ENCODE data around the gene CARMIL1.
"Not testable (repeated sequence)": the region's sequence is repeated elsewhere in the genome, so short reads cannot be mapped to it uniquely, and the experiment has no call there.

Gene CARMIL1

DNA sequence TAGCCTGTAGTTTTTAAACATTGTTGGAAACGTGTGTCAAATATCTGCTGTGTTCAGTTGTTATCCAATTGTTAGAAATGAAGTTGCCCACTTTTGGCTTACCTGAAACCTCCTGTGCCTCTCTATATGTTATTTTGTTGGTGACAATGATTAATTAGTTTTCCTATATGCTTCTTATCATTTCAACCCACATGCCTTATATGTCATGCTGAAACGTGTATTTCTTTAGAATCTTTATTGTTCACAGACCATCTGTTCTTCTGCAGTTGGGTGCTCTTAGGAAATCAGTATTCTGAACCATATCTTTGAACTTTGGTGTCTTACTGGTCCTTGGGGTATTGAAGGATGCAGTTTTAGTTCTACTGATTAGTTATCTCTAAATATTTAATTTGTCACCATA lies 281.7 kb downstream of the CARMIL1 start:
- H3K27ac ChIP-seq (ENCODE audit: low read depth, low read length), result no peak overlapping the region
- H3K9ac ChIP-seq (ENCODE audit: low read length), result no peak overlapping the region
- no peaks in the 10 kb centered on the region for H3K36me3 ChIP-seq (ENCODE audit: insufficient read depth, low read length)
- H3K9me3 ChIP-seq (ENCODE audit: low read length), result no peaks in the 10 kb centered on the region
- H3K4me1 ChIP-seq (ENCODE audit: insufficient read depth, low read length), result no peaks in the 10 kb centered on the region
- no peaks in the 10 kb centered on the region for H3K27me3 ChIP-seq (ENCODE audit: control insufficient read depth in 1 of 2, insufficient read depth in 2 of 2, low read length in 2 of 2)
- H3K4me3 ChIP-seq (ENCODE audit: low read depth in 1 of 2, low read length in 2 of 2), result no peak overlapping the region

DNA sequence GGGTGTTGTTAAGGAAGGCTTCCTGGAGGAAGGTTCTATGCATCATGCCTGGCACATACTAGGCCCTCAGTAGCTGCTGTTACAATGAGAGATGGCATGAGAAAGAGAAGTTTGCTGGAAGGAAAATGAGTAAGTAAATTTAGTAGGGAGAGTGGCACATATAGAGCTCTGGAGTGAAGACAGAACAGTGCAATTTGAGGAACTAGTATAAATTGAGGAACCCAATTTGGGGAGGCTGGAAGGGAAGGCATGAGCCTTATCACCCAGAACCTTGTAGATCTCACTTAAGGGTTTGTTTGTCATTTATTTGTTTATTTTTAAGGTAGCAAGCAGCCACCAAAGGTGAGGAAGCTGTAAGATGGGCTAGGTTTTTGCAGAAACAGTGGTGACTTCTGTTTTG lies 285.8 kb downstream of the CARMIL1 start:
- Histone ChIP-seq H3K36me3 (ENCODE audit: insufficient read depth, low read length) (no peaks in the 10 kb centered on the region), H3K4me1 (ENCODE audit: insufficient read depth, low read length) (no peaks in the 10 kb centered on the region), H3K4me3 (ENCODE audit: low read depth in 1 of 2, low read length in 2 of 2) (no peak overlapping the region), H3K9me3 (ENCODE audit: low read length) (no peaks in the 10 kb centered on the region), H3K27ac (ENCODE audit: low read depth, low read length) (no peak overlapping the region), H3K27me3 (ENCODE audit: control insufficient read depth in 1 of 2, insufficient read depth in 2 of 2, low read length in 2 of 2) (no peaks in the 10 kb centered on the region), H3K9ac (ENCODE audit: low read length) (no peak overlapping the region)

DNA sequence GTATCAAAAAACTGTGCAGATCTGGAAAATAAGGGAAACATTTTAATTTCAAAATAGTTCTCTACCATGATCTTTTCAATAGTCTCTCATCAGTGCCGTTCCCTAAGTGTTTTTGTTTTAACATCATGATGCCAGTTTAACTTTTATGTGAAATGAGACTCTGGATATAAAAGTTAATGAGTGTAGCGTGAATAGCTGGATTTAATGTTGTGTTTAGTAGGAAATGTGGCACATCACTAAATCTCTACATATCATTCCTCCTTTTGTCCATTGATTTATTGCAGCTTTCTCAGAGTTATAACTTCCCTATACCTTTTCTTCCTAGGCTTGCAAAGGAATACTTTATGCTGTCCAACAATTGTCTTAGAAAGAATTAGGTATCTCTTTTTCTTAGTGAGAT lies 291.4 kb downstream of the CARMIL1 start:
- H3K9ac ChIP-seq (ENCODE audit: low read length), result no peak overlapping the region
- no peaks in the 10 kb centered on the region for H3K27me3 ChIP-seq (ENCODE audit: control insufficient read depth in 1 of 2, insufficient read depth in 2 of 2, low read length in 2 of 2)
- no peak overlapping the region for H3K27ac ChIP-seq (ENCODE audit: low read depth, low read length)

DNA sequence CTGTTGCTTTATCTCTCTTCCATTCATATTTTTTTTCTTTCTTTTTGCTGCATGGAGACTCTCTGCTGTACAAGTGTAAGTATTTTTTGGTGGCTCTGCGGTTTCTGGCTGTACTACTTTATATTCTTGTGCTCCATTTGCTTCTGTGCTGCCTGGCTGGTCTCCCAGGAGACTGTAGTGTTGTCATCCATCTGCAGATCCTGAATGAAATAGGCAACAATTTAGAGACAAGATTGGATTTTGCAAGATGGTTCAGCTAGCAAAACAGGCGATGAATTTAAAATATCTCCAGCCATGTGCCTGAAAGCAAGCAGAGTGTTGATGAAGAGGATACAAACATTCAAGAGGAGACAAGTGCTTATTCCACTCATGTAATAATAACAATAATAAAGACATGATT lies 297.7 kb downstream of the CARMIL1 start:
- Histone ChIP-seq H3K4me1 (ENCODE audit: insufficient read depth, low read length) (no peaks in the 10 kb centered on the region), H3K4me3 (ENCODE audit: low read depth in 1 of 2, low read length in 2 of 2) (no peak overlapping the region), H3K36me3 (ENCODE audit: insufficient read depth, low read length) (no peaks in the 10 kb centered on the region), H3K27me3 (ENCODE audit: control insufficient read depth in 1 of 2, insufficient read depth in 2 of 2, low read length in 2 of 2) (no peaks in the 10 kb centered on the region), H3K27ac (ENCODE audit: low read depth, low read length) (no peak overlapping the region), H3K9me3 (ENCODE audit: low read length) (no peaks in the 10 kb centered on the region), H3K9ac (ENCODE audit: low read length) (no peak overlapping the region)

More for the DNA sequence above, 291.4 kb downstream of the CARMIL1 start:
- Histone ChIP-seq H3K4me3 (ENCODE audit: low read depth in 1 of 2, low read length in 2 of 2) (no peak overlapping the region), H3K36me3 (ENCODE audit: insufficient read depth, low read length) (no peaks in the 10 kb centered on the region), H3K4me1 (ENCODE audit: insufficient read depth, low read length) (no peaks in the 10 kb centered on the region), H3K9me3 (ENCODE audit: low read length) (no peaks in the 10 kb centered on the region)

DNA sequence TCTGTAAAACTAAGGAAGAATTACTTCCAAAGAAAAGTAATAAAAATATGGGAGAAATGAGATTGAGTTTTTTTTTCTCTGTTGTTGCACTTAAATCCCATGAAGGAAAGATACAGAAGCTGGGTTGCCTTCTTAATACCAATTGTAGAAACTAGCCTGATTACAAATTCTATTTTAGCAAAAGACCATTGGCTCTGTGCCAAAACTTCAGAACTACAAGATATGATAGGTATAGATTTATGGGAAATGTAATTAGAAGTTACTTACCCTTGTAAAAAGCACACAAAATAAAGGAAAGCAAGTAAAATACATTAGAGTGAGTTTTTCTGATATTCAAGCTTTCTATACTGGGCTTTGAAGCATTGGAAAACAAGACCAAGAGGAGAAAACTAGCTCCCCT lies 299.4 kb downstream of the CARMIL1 start:
- Histone ChIP-seq H3K27ac (ENCODE audit: low read depth, low read length) (no peak overlapping the region), H3K4me3 (ENCODE audit: low read depth in 1 of 2, low read length in 2 of 2) (no peak overlapping the region), H3K9ac (ENCODE audit: low read length) (no peak overlapping the region), H3K27me3 (ENCODE audit: control insufficient read depth in 1 of 2, insufficient read depth in 2 of 2, low read length in 2 of 2) (no peaks in the 10 kb centered on the region), H3K9me3 (ENCODE audit: low read length) (no peaks in the 10 kb centered on the region), H3K4me1 (ENCODE audit: insufficient read depth, low read length) (no peaks in the 10 kb centered on the region), H3K36me3 (ENCODE audit: insufficient read depth, low read length) (no peaks in the 10 kb centered on the region)

DNA sequence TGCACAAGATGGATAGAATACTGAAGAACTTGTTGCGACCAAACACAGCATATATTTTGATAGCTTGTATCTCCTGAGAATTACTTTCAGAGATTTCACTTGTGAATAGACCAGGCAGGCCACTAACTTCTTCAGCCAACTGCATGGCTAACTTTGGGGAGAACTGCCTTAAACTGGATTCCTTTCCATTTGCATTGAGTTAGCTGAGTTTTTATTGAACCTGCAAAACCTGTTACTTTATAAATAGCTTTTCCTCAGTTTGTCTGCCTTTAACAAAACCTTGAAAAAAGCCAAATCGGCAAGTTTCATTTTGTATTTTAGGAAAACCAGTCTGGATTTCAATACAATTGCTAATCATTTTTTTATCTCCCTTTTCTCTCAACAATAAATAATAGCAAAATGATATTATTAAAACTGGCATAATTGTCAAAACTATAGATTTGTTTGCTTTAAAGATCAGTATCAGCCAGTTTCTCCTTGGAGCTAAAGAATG lies 300.3 kb downstream of the CARMIL1 start:
- Histone ChIP-seq H3K36me3 (ENCODE audit: insufficient read depth, low read length) (no peaks in the 10 kb centered on the region), H3K27ac (ENCODE audit: low read depth, low read length) (no peak overlapping the region), H3K4me3 (ENCODE audit: low read depth in 1 of 2, low read length in 2 of 2) (no peak overlapping the region), H3K9me3 (ENCODE audit: low read length) (no peaks in the 10 kb centered on the region), H3K9ac (ENCODE audit: low read length) (no peak overlapping the region), H3K4me1 (ENCODE audit: insufficient read depth, low read length) (no peaks in the 10 kb centered on the region), H3K27me3 (ENCODE audit: control insufficient read depth in 1 of 2, insufficient read depth in 2 of 2, low read length in 2 of 2) (no peaks in the 10 kb centered on the region)

DNA sequence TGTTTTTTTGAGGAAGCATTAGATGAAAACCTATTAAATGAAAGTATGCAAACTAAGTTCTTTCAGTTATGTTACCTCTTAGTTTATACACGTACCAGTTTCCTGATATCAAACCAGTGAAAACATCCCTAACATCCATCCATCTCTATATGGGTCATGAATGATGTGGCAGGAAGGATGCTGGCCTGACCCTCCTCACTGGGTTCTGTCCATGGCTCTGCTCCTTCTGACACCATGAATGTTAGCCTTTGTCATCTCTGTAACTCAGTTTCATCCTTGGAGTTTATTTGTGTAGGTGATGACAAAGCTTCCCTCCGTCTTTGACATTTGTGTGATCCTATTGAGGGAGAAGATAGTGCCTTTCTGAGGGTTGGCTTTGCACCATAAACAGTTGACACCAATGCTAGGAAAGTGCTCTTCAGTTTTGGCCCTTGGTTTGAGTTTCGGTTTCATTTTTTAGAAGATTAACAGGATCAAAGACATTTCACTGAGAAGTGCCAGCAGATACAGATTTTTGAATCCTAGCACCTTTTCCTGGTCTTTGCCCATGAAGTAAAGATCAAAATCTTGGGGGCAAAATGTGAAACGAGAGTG lies 300.8 kb downstream of the CARMIL1 start:
- H3K9me3 ChIP-seq (ENCODE audit: low read length), result no peaks in the 10 kb centered on the region
- no peaks in the 10 kb centered on the region for H3K27me3 ChIP-seq (ENCODE audit: control insufficient read depth in 1 of 2, insufficient read depth in 2 of 2, low read length in 2 of 2)
- H3K36me3 ChIP-seq (ENCODE audit: insufficient read depth, low read length), result no peaks in the 10 kb centered on the region
- H3K4me3 ChIP-seq (ENCODE audit: low read depth in 1 of 2, low read length in 2 of 2), result no peak overlapping the region
- H3K4me1 ChIP-seq (ENCODE audit: insufficient read depth, low read length), result no peaks in the 10 kb centered on the region
- no peak overlapping the region for H3K9ac ChIP-seq (ENCODE audit: low read length)
- H3K27ac ChIP-seq (ENCODE audit: low read depth, low read length), result no peak overlapping the region

DNA sequence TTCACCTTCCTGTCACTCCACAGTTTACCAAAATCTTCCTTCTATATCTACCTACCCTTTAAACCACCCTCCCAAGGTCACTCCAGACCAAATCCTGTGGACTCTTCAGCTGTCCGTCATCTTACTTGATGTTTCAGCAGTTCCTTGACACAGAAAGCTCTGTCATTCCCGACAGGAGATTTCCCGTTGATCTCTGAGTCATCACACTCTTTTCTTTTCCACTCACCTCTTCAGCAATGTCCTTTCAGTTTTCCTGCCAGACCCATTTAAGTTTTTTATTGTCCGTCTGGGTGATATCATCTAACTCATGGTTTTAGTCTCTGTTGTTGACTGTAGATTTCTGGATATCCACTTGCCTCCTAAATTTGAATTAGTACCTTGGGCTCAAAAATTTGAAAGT lies 302.9 kb downstream of the CARMIL1 start:
- no peaks in the 10 kb centered on the region for H3K4me1 ChIP-seq (ENCODE audit: insufficient read depth, low read length)
- H3K4me3 ChIP-seq (ENCODE audit: low read depth in 1 of 2, low read length in 2 of 2), result no peak overlapping the region
- no peaks in the 10 kb centered on the region for H3K36me3 ChIP-seq (ENCODE audit: insufficient read depth, low read length)
- H3K27ac ChIP-seq (ENCODE audit: low read depth, low read length), result no peak overlapping the region
- H3K9ac ChIP-seq (ENCODE audit: low read length), result no peak overlapping the region
- no peaks in the 10 kb centered on the region for H3K27me3 ChIP-seq (ENCODE audit: control insufficient read depth in 1 of 2, insufficient read depth in 2 of 2, low read length in 2 of 2)
- H3K9me3 ChIP-seq (ENCODE audit: low read length), result no peaks in the 10 kb centered on the region

DNA sequence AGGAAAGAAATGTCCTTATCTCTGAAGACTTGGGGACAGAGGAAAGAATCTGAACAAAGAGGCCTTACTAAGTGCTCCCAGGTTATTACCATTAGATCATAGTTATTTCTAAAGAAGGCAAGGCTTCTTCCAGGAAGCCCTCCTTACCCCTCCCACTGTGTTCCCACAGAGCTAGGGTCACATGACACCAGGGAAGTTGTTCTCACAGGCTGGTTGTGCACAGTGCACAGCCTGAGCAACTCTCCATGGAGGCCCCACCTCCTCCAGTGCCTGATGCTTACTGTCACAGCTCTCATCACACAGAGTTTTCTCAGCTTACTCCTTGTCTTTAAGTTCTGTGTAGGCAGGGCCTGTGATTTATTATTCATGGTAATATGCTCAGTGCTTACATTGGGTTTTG lies 303.9 kb downstream of the CARMIL1 start:
- no peaks in the 10 kb centered on the region for H3K4me1 ChIP-seq (ENCODE audit: insufficient read depth, low read length)
- no peak overlapping the region for H3K4me3 ChIP-seq (ENCODE audit: low read depth in 1 of 2, low read length in 2 of 2)
- H3K27ac ChIP-seq (ENCODE audit: low read depth, low read length), result no peak overlapping the region
- no peaks in the 10 kb centered on the region for H3K36me3 ChIP-seq (ENCODE audit: insufficient read depth, low read length)
- H3K9me3 ChIP-seq (ENCODE audit: low read length), result no peaks in the 10 kb centered on the region
- H3K27me3 ChIP-seq (ENCODE audit: control insufficient read depth in 1 of 2, insufficient read depth in 2 of 2, low read length in 2 of 2), result no peaks in the 10 kb centered on the region
- H3K9ac ChIP-seq (ENCODE audit: low read length), result no peak overlapping the region

DNA sequence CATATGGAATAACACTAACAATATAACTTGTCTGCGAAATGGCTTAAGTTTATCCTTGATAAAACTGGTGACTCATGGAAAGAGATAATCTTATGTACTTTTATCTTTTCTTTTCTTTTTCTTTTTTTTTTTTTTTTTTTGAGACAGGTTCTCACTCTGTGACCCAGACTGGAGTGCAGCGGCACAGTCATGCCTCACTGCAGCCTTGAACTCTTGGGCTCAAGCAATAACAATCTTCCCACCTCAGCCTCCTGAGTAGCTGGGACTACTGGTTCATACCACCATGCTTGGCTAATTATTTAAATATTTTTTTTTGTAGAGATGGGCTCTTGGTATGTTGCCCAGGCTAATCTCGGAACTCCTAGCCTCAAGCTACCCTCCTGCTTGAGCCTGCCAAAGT lies 304.7 kb downstream of the CARMIL1 start:
- H3K4me1 ChIP-seq (ENCODE audit: insufficient read depth, low read length), result no peaks in the 10 kb centered on the region
- no peak overlapping the region for H3K9ac ChIP-seq (ENCODE audit: low read length)
- H3K9me3 ChIP-seq (ENCODE audit: low read length), result no peaks in the 10 kb centered on the region
- no peaks in the 10 kb centered on the region for H3K36me3 ChIP-seq (ENCODE audit: insufficient read depth, low read length)
- no peak overlapping the region for H3K27ac ChIP-seq (ENCODE audit: low read depth, low read length)
- no peaks in the 10 kb centered on the region for H3K27me3 ChIP-seq (ENCODE audit: control insufficient read depth in 1 of 2, insufficient read depth in 2 of 2, low read length in 2 of 2)
- H3K4me3 ChIP-seq (ENCODE audit: low read depth in 1 of 2, low read length in 2 of 2), result no peak overlapping the region

DNA sequence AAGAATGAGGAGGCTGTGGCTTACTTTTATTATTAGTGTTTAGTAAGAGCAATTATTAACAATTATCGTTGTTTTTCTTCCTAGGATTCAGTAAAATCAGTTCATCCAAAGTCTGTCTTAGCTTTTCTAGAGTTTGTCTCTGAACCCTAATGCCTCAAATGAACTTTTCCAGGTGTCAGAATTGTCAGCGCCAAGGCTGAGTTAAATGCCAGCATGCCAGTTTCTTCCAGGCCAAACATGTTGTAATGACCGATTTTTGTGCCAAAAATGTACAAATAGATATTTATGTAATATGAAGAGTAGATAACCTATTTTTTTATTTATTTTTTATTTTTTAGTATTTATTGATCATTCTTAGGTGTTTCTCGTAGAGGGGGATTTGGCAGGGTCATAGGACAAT lies 306.1 kb downstream of the CARMIL1 start:
- no peak overlapping the region for H3K9ac ChIP-seq (ENCODE audit: low read length)
- no peak overlapping the region for H3K27ac ChIP-seq (ENCODE audit: low read depth, low read length)
- H3K4me3 ChIP-seq (ENCODE audit: low read depth in 1 of 2, low read length in 2 of 2), result no peak overlapping the region
- H3K4me1 ChIP-seq (ENCODE audit: insufficient read depth, low read length), result no peaks in the 10 kb centered on the region
- H3K9me3 ChIP-seq (ENCODE audit: low read length), result no peaks in the 10 kb centered on the region
- no peaks in the 10 kb centered on the region for H3K36me3 ChIP-seq (ENCODE audit: insufficient read depth, low read length)
- no peaks in the 10 kb centered on the region for H3K27me3 ChIP-seq (ENCODE audit: control insufficient read depth in 1 of 2, insufficient read depth in 2 of 2, low read length in 2 of 2)

DNA sequence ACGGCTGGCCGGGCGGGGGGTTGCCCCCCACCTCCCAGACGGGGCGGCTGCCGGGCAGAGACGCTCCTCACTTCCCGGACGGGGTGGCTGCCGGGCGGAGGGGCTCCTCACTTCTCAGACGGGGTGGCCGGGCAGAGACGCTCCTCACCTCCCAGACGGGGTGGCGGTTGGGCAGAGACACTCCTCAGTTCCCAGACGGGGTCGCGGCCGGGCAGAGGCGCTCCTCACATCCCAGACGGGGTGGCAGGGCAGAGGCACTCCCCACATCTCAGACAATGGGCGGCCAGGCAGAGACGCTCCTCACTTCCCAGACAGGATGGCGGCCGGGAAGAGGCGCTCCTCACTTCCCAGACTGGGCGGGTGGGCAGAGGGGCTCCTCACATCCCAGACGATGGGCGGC lies 306.9 kb downstream of the CARMIL1 start:
- H3K4me1 ChIP-seq (ENCODE audit: insufficient read depth, low read length); H3K36me3 ChIP-seq (ENCODE audit: insufficient read depth, low read length); H3K27ac ChIP-seq (ENCODE audit: low read depth, low read length); H3K4me3 ChIP-seq (ENCODE audit: low read depth in 1 of 2, low read length in 2 of 2); H3K9ac ChIP-seq (ENCODE audit: low read length); H3K9me3 ChIP-seq (ENCODE audit: low read length); H3K27me3 ChIP-seq (ENCODE audit: control insufficient read depth in 1 of 2, insufficient read depth in 2 of 2, low read length in 2 of 2): not testable (repeated sequence)
